Hepatocyte (in vitro differentiated cells): ENCODE data around the gene TMEM200B. TPM values are rescaled to one million over a fixed set of nuclear protein-coding genes. Genes with fewer than 3 reads are reported as not detected.
"Not testable (repeated sequence)": the region's sequence is repeated elsewhere in the genome, so short reads cannot be mapped to it uniquely, and the experiment has no call there.

Experiments used
- DNase-seq: peaks from one replicate; pipeline ENCODE4 v3.0.0-alpha.2; 2016; ENCODE audit warnings: low spot score
- H2AFZ ChIP-seq: fragments of 200-600 bp; sonication (generic); 2 replicates; pipeline ENCODE4 v1.6.0; 2016; ENCODE audit warnings: antibody characterized with exemption, mild to moderate bottlenecking
- H3K27ac ChIP-seq: fragments of 200-600 bp; sonication (generic); 2 replicates; pipeline ENCODE4 v1.5.1; 2016; ENCODE audit warnings: mild to moderate bottlenecking
- H3K27me3 ChIP-seq: fragments of 200-600 bp; sonication (generic); 2 replicates; pipeline ENCODE4 v1.6.1; 2016
- H3K36me3 ChIP-seq: fragments of 200-600 bp; sonication (generic); replicated peaks from 2 replicates; pipeline ENCODE4 v1.5.1; 2016; ENCODE audit warnings: low read depth; ENCODE audit not compliant: insufficient read depth
- H3K4me1 ChIP-seq: fragments of 200-600 bp; sonication (generic); 2 replicates; pipeline ENCODE4 v1.5.1; 2016; ENCODE audit warnings: mild to moderate bottlenecking, moderate library complexity; ENCODE audit not compliant: insufficient read depth
- H3K4me2 ChIP-seq: fragments of 200-600 bp; sonication (generic); 2 replicates; pipeline ENCODE4 v1.6.0; 2016
- H3K4me3 ChIP-seq: fragments of 200-600 bp; sonication (generic); 2 replicates; pipeline ENCODE4 v1.5.1; 2016; ENCODE audit warnings: mild to moderate bottlenecking
- H3K79me2 ChIP-seq: fragments of 200-600 bp; sonication (generic); 2 replicates; pipeline ENCODE4 v1.6.0; 2017; ENCODE audit warnings: mild to moderate bottlenecking
- H3K9me2 ChIP-seq: fragments of 200-600 bp; sonication (generic); replicated peaks from 2 replicates; pipeline ENCODE4 v1.6.0; 2017; ENCODE audit warnings: mild to moderate bottlenecking; ENCODE audit not compliant: insufficient read depth
- H3K9me3 ChIP-seq: fragments of 200-600 bp; sonication (generic); 2 replicates; pipeline ENCODE4 v1.5.1; 2016; ENCODE audit warnings: low read depth, mild to moderate bottlenecking
- H4K20me1 ChIP-seq: fragments of 200-600 bp; sonication (generic); 2 replicates; pipeline ENCODE4 v1.6.0; 2016; ENCODE audit warnings: mild to moderate bottlenecking; ENCODE audit not compliant: insufficient read depth, poor library complexity, severe bottlenecking
- CTCF ChIP-seq: fragments of 200-600 bp; sonication (generic); IDR thresholded peaks from 2 replicates; pipeline ENCODE4 v1.5.1; 2016; ENCODE audit warnings: antibody characterized with exemption, mild to moderate bottlenecking; ENCODE audit not compliant: poor library complexity
- EZH2 ChIP-seq: fragments of 200-600 bp; sonication (generic); IDR thresholded peaks from 2 replicates; pipeline ENCODE4 v1.6.1; 2016; ENCODE audit warnings: antibody characterized with exemption, mild to moderate bottlenecking, borderline replicate concordance
- EZH2phosphoT487 ChIP-seq: fragments of 200-600 bp; sonication (generic); IDR thresholded peaks from one replicate; pipeline ENCODE4 v1.6.1; 2018; ENCODE audit warnings: antibody characterized with exemption, mild to moderate bottlenecking, low read depth, moderate library complexity; ENCODE audit not compliant: unreplicated experiment, severe bottlenecking
- WGBS: methylation state at CpG from one replicate; pipeline ENCODE4 v1.1.6; 2016; ENCODE audit warnings: low lambda C conversion rate; ENCODE audit errors: missing lambda C conversion rate; 5-methylcytosine and 5-hydroxymethylcytosine counted together
- polyA plus RNA-seq: library from polyadenylated mRNA; unstranded; fragments of >200 nt; fragmentation: Nextera tagmentation; extraction: Ambion mirVana; gene quantifications from 2 replicates; pipeline ENCODE4 v1.2.1, GENCODE V29; 2016
- total RNA-seq: library from RNA; depleted of rRNA; stranded (reverse); fragments of >200 nt; gene quantifications from 2 replicates; pipeline ENCODE4 v1.2.3, GENCODE V29; 2014

The TMEM200B gene
- total and polyA plus RNA-seq, 2 experiments from 2014 or later: 10.7 to 11.0 TPM

- TF ChIP-seq EZH2 (no peak), EZH2phosphoT487 (no peak), CTCF (no peak)
- peak overlapping the region; percentile 12 for H3K27ac ChIP-seq
- no peaks in the 10 kb centered on the region for H4K20me1 ChIP-seq
- H3K79me2 ChIP-seq: no peaks in the 10 kb centered on the region
- H2AFZ ChIP-seq: no peak overlapping the region
- no peaks in the 10 kb centered on the region for H3K9me3 ChIP-seq
- no peaks in the 10 kb centered on the region for H3K36me3 ChIP-seq
- H3K9me2 ChIP-seq: no peaks in the 10 kb centered on the region
- DNase-seq: no peak
- H3K4me1 ChIP-seq: no peaks in the 10 kb centered on the region
- H3K4me3 ChIP-seq: no peak overlapping the region
- H3K4me2 ChIP-seq: no peak overlapping the region
- no peaks in the 10 kb centered on the region for H3K27me3 ChIP-seq
- WGBS: 55% methylated on average over 4 of the region's 4 CpGs
These were observed 27.3 kb downstream of the TMEM200B start for GRCh38 chr1:29096231-29096886.

- TF ChIP-seq CTCF: no peak
- TF ChIP-seq EZH2phosphoT487: no peak
- TF ChIP-seq EZH2: no peak
- Histone ChIP-seq H3K79me2 (no peaks in the 10 kb centered on the region), H3K27ac (no peak overlapping the region)
These were observed 28.7 kb downstream of the TMEM200B start for GRCh38 chr1:29094954-29095353.

GRCh38 chr1:29094433-29094832, 29.3 kb downstream of the TMEM200B start:
- no peaks in the 10 kb centered on the region for H3K4me1 ChIP-seq
- no peaks in the 10 kb centered on the region for H3K27me3 ChIP-seq
- H3K4me3 ChIP-seq: no peak overlapping the region
- H3K79me2 ChIP-seq: no peaks in the 10 kb centered on the region
- WGBS: 98% methylated on average over 3 of the region's 3 CpGs
- H3K9me2 ChIP-seq: no peaks in the 10 kb centered on the region
- no peak overlapping the region for H3K27ac ChIP-seq
- H2AFZ ChIP-seq: no peak overlapping the region
- H3K36me3 ChIP-seq: no peaks in the 10 kb centered on the region
- no peaks in the 10 kb centered on the region for H3K9me3 ChIP-seq
- TF ChIP-seq CTCF (no peak), EZH2 (no peak), EZH2phosphoT487 (no peak)
- no peaks in the 10 kb centered on the region for H4K20me1 ChIP-seq
- no peak overlapping the region for H3K4me2 ChIP-seq
- DNase-seq: no peak

More at GRCh38 chr1:29094954-29095353, 28.7 kb downstream of the TMEM200B start:
- H3K9me3 ChIP-seq: no peaks in the 10 kb centered on the region
- no peaks in the 10 kb centered on the region for H3K36me3 ChIP-seq
- WGBS: 90% methylated on average over 1 of the region's 1 CpG
- H4K20me1 ChIP-seq: no peaks in the 10 kb centered on the region
- H3K9me2 ChIP-seq: no peaks in the 10 kb centered on the region
- no peak for DNase-seq
- no peaks in the 10 kb centered on the region for H3K27me3 ChIP-seq
- no peak overlapping the region for H2AFZ ChIP-seq
- no peaks in the 10 kb centered on the region for H3K4me1 ChIP-seq
- no peak overlapping the region for H3K4me3 ChIP-seq
- no peak overlapping the region for H3K4me2 ChIP-seq

GRCh38 chr1:29092704-29093103, 31.0 kb downstream of the TMEM200B start:
- not testable (repeated sequence) for H3K4me3 ChIP-seq, H3K4me1 ChIP-seq, H3K36me3 ChIP-seq, H3K9me2 ChIP-seq, H3K4me2 ChIP-seq, H3K27ac ChIP-seq, DNase-seq, H3K79me2 ChIP-seq, H3K9me3 ChIP-seq, H3K27me3 ChIP-seq, H4K20me1 ChIP-seq, H2AFZ ChIP-seq
- 97% methylated on average over 5 of the region's 5 CpGs for WGBS
